GM04504 (cell line): ENCODE measurements around the gene ARHGAP15.

ENCODE experiments used
- DNase-seq: peaks from one replicate; pipeline ENCODE4 v3.0.0-alpha.2; 2012; ENCODE audit warnings: low read depth

The ARHGAP15 gene

GRCh38 chr2:143225931-143226330 is 96.7 kb downstream of the ARHGAP15 start:
- DNase-seq: no peak

- DNase-seq: no peak
Observed at GRCh38 chr2:143226714-143227541, 97.7 kb downstream of the ARHGAP15 start.

GRCh38 chr2:143229411-143229810 is 100.2 kb downstream of the ARHGAP15 start:
- DNase-seq: no peak

GRCh38 chr2:143229952-143230351 is 100.7 kb downstream of the ARHGAP15 start:
- DNase-seq: no peak

- no peak for DNase-seq
Observed at GRCh38 chr2:143230506-143231253, 101.5 kb downstream of the ARHGAP15 start.

- DNase-seq: no peak
Observed at GRCh38 chr2:143231254-143231645, 102.0 kb downstream of the ARHGAP15 start.

- no peak for DNase-seq
Observed at GRCh38 chr2:143237146-143237777, 108.0 kb downstream of the ARHGAP15 start.

GRCh38 chr2:143241403-143242088 is 112.3 kb downstream of the ARHGAP15 start:
- DNase-seq: no peak

GRCh38 chr2:143246246-143246645 is 117.0 kb downstream of the ARHGAP15 start:
- DNase-seq: no peak

- DNase-seq: no peak
Observed at GRCh38 chr2:143246815-143247744, 117.9 kb downstream of the ARHGAP15 start.

- no peak for DNase-seq
Observed at GRCh38 chr2:143248631-143249030, 119.4 kb downstream of the ARHGAP15 start.

- DNase-seq: no peak
Observed at GRCh38 chr2:143251681-143252080, 122.5 kb downstream of the ARHGAP15 start.

GRCh38 chr2:143252138-143252907 is 123.1 kb downstream of the ARHGAP15 start:
- DNase-seq: no peak

GRCh38 chr2:143254110-143254509 is 124.9 kb downstream of the ARHGAP15 start:
- DNase-seq: no peak

- DNase-seq: no peak
Observed at GRCh38 chr2:143255086-143255485, 125.9 kb downstream of the ARHGAP15 start.

- no peak for DNase-seq
Observed at GRCh38 chr2:143255899-143256298, 126.7 kb downstream of the ARHGAP15 start.

GRCh38 chr2:143258126-143258892 is 129.1 kb downstream of the ARHGAP15 start:
- DNase-seq: no peak

- DNase-seq: peak; percentile 30
Observed at GRCh38 chr2:143259368-143259958, 130.2 kb downstream of the ARHGAP15 start.

- DNase-seq: no peak
Observed at GRCh38 chr2:143261986-143262385, 132.8 kb downstream of the ARHGAP15 start.
